ENCODE data around the gene CHKB.

CHKB gene

GRCh38 chr22:50529897-50530579 is 52.6 kb downstream of the CHKB start, which contains the start of gene TYMP:
TYMP (minus strand) TSS chr22:50530012; CDS start chr22:50529709, 303 bp downstream.
- DNase-seq (ENCODE audit: extremely low spot score): no peak
- POLR2A ChIA-PET: no interaction called here
- no peak for TF ChIP-seq FOXK2 (IDR thresholded peaks at IDR 0.05)
- TF ChIP-seq ARNT (IDR thresholded peaks at IDR 0.05): no peak
- TF ChIP-seq BHLHE40 (IDR thresholded peaks at IDR 0.05; ENCODE audit: borderline replicate concordance): no peak
- TF ChIP-seq FOXM1 (IDR thresholded peaks at IDR 0.05; ENCODE audit: borderline replicate concordance): no peak
- TF ChIP-seq NFRKB (IDR thresholded peaks at IDR 0.05): no peak
- TF ChIP-seq CTBP1 (IDR thresholded peaks at IDR 0.05; ENCODE audit: borderline replicate concordance): no peak
- no peak for TF ChIP-seq SP1 (IDR thresholded peaks at IDR 0.05)
- TF ChIP-seq ELF4 (IDR thresholded peaks at IDR 0.05): no peak
- TF ChIP-seq HDGF (IDR thresholded peaks at IDR 0.05; ENCODE audit: borderline replicate concordance): no peak
- TF ChIP-seq SUZ12 (IDR thresholded peaks at IDR 0.05): no peak
- TF ChIP-seq PKNOX1 (IDR thresholded peaks at IDR 0.05): no peak
- CTCF ChIA-PET: no interaction called here

GRCh38 chr22:50529416-50529896 is 53.2 kb downstream of the CHKB start:
- POLR2A ChIA-PET: no interaction called here
- TF ChIP-seq ARNT (IDR thresholded peaks at IDR 0.05) (no peak), SUZ12 (IDR thresholded peaks at IDR 0.05) (no peak), FOXM1 (IDR thresholded peaks at IDR 0.05; ENCODE audit: borderline replicate concordance) (no peak), BHLHE40 (IDR thresholded peaks at IDR 0.05; ENCODE audit: borderline replicate concordance) (no peak), PKNOX1 (IDR thresholded peaks at IDR 0.05) (no peak), HDGF (IDR thresholded peaks at IDR 0.05; ENCODE audit: borderline replicate concordance) (no peak), FOXK2 (IDR thresholded peaks at IDR 0.05) (no peak), ZNF384 (IDR thresholded peaks at IDR 0.05) (no peak), L3MBTL2 (conservative IDR thresholded peaks at IDR 0.05) (no peak), FOXA1 (IDR thresholded peaks at IDR 0.05) (no peak), LEF1 (IDR thresholded peaks at IDR 0.05; ENCODE audit: borderline replicate concordance) (no peak)

More at GRCh38 chr22:50529416-50529896, 53.2 kb downstream of the CHKB start:
- no peak for DNase-seq (ENCODE audit: extremely low spot score)
- CTCF ChIA-PET: no interaction called here

Measured in HEK293T (cell line).